ENCODE data around the gene GNAT3. TPM values are rescaled to one million over a fixed set of nuclear protein-coding genes. Genes with fewer than 3 reads are reported as not detected.

GNAT3 gene
- total RNA-seq, 4 donors from 2014 or later = not detected

DNA sequence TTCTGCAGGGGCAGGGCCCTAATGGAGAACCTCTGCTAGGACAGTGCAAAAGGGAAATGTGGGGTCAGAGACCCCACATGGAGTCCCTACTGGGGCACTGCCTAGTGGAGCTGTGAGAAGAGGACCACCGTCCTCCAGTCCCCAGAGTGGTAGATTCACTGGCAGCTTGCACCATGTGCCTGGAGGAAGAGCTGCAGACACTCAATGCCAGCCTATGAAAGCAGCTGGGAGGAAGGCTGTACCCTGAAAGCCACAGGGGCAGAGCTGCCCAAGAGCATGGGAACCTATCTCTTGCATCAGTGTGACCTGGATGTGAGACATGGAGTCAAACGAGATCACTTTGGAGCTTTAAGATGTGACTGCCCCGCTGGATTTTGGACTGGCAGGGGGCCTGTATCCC lies 20.3 kb upstream of the GNAT3 start:
- Histone ChIP-seq H3K4me1 (no peaks in the 10 kb centered on the region), H3K27me3 (no peaks in the 10 kb centered on the region), H3K4me3 (replicated peaks in 1 of 3) (no peak overlapping the region), H3K9me3 (no peaks in the 10 kb centered on the region), H3K36me3 (no peaks in the 10 kb centered on the region), H3K27ac (no peak overlapping the region)
- TF ChIP-seq, protein P1, sequence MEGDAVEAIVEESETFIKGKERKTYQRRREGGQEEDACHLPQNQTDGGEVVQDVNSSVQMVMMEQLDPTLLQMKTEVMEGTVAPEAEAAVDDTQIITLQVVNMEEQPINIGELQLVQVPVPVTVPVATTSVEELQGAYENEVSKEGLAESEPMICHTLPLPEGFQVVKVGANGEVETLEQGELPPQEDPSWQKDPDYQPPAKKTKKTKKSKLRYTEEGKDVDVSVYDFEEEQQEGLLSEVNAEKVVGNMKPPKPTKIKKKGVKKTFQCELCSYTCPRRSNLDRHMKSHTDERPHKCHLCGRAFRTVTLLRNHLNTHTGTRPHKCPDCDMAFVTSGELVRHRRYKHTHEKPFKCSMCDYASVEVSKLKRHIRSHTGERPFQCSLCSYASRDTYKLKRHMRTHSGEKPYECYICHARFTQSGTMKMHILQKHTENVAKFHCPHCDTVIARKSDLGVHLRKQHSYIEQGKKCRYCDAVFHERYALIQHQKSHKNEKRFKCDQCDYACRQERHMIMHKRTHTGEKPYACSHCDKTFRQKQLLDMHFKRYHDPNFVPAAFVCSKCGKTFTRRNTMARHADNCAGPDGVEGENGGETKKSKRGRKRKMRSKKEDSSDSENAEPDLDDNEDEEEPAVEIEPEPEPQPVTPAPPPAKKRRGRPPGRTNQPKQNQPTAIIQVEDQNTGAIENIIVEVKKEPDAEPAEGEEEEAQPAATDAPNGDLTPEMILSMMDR (IDR thresholded peaks at IDR 0.05) = no peak
- TF ChIP-seq POLR2A (IDR thresholded peaks at IDR 0.05) = no peak
- 97 to 100% methylated on average over 3 of the region's 3 CpGs for WGBS, 2 donors
- intact Hi-C loops (cut with DNase I) = no loop called here
- no peak for DNase-seq

DNA sequence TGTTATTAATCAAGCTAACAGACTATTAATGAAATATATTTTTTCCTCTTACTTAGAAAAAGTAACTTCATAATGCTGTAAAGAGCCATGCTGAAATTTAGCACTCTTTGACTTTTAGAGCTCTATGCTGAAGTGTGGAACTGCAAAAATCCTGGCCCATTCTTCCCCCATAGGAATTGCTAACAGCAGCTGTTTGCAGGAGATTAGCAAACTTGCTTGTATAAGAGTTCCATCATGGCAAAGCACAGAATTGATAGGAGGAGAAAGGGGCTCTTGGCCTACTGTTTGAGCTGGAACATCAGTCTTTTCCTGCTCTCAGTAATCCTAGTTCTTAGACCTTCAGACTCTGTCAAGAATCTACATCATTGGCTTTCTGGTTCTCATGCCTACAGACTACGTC lies 18.3 kb upstream of the GNAT3 start:
- H3K4me3 ChIP-seq (replicated peaks in 1 of 3) = no peak overlapping the region
- 92 to 100% methylated on average over 1 of the region's 1 CpG for WGBS, 2 donors

DNA sequence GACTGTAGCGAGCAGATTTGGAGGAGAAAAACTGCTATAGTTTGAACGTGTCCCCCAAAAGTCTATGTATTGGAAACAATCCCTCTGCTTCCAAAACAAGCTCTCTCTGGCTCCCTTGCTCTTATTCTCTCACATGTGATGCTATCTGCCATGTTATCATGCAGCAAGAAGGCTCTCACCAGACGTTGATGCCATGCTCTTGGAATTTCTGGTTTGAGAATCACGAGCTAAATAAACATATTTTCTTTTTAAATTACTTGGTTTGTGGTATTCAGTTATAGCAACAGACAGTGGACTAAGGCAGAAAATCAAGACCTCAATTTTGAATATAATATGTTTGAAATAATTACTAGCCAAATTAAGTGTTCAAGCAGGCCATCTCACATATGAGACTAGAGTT lies 17.5 kb upstream of the GNAT3 start:
- Histone ChIP-seq H3K36me3 (no peaks in the 10 kb centered on the region), H3K27me3 (no peaks in the 10 kb centered on the region), H3K27ac (no peak overlapping the region), H3K4me1 (no peaks in the 10 kb centered on the region), H3K9me3 (no peaks in the 10 kb centered on the region), H3K4me3 (replicated peaks in 1 of 3) (no peak overlapping the region)
- intact Hi-C loops (cut with DNase I) = no loop called here
- no peak for DNase-seq
- 79 to 82% methylated on average over 4 of the region's 4 CpGs for WGBS, 2 donors
- TF ChIP-seq, protein P1 (IDR thresholded peaks at IDR 0.05) = no peak
- TF ChIP-seq POLR2A (IDR thresholded peaks at IDR 0.05) = no peak

More for the DNA sequence above, 18.3 kb upstream of the GNAT3 start:
- intact Hi-C loops (cut with DNase I) = no loop called here
- Histone ChIP-seq H3K9me3 (no peaks in the 10 kb centered on the region), H3K36me3 (no peaks in the 10 kb centered on the region), H3K27ac (no peak overlapping the region), H3K27me3 (no peaks in the 10 kb centered on the region), H3K4me1 (no peaks in the 10 kb centered on the region)
- TF ChIP-seq, protein P1 (IDR thresholded peaks at IDR 0.05) = no peak
- no peak for DNase-seq

DNA sequence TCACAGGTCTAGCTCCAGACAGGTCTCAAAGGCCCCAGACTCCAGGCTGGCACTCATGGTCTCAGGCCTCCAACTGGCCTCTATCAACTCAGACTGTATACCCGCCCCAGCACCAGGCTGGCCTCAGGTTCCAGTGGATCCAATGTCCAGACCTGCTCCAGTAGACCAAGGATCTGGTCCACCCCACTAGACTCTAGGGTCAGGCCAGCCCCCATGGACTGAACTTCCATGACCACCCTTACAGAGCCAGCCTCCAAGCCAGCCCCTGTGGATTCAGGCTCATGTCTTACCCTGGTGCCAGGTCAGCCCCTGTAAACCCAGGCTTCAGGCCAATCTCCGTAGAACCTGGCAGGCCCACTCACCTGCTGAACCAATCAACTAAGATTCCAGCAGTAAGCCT lies 16.8 kb upstream of the GNAT3 start:
- H3K9me3 ChIP-seq = no peaks in the 10 kb centered on the region
- H3K36me3 ChIP-seq = no peaks in the 10 kb centered on the region
- no peak overlapping the region for H3K27ac ChIP-seq
- DNase-seq = no peak
- 100% methylated on average over 1 to 2 of the region's 2 CpGs for WGBS, 2 donors
- H3K27me3 ChIP-seq = no peaks in the 10 kb centered on the region
- TF ChIP-seq, protein P1 (IDR thresholded peaks at IDR 0.05) = no peak
- no peak for TF ChIP-seq POLR2A (IDR thresholded peaks at IDR 0.05)
- intact Hi-C loops (cut with DNase I) = no loop called here
- H3K4me3 ChIP-seq (replicated peaks in 1 of 3) = no peak overlapping the region
- H3K4me1 ChIP-seq = no peaks in the 10 kb centered on the region

DNA sequence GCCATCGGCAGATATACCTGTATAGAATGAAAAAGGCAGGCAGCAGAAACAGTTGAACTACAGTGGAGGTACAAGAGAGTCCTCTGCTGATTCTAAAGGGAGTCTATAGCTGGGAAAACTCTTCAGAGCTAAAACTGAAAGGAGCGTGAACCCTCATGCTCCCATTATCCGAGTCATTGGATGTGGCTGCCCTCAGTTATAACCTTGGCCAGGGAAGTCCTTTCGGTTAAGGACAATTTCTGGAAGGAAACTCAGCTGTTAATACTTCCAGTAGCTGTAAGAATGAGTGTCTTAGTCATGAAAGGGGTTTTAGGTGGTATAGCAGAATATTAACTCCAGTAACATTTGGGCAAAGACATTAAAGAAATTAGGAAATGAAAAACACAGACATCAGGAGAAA lies 14.6 kb upstream of the GNAT3 start:
- Histone ChIP-seq H3K36me3 (no peaks in the 10 kb centered on the region), H3K9me3 (no peaks in the 10 kb centered on the region), H3K4me1 (no peaks in the 10 kb centered on the region), H3K27me3 (no peaks in the 10 kb centered on the region), H3K4me3 (replicated peaks in 1 of 3) (no peak overlapping the region), H3K27ac (no peak overlapping the region)
- intact Hi-C loops (cut with DNase I) = no loop called here
- TF ChIP-seq POLR2A (IDR thresholded peaks at IDR 0.05) = no peak
- TF ChIP-seq, protein P1 (IDR thresholded peaks at IDR 0.05) = no peak
- DNase-seq = no peak
- WGBS, 2 donors = 80 to 87% methylated on average over 4 of the region's 4 CpGs
